Measurements from ENCODE around the gene BACH2.

BACH2 gene

GRCh38 chr6:90103056-90103800, 193.4 kb downstream of the BACH2 start:
- Histone ChIP-seq H3K27ac (ENCODE audit: low read depth, low read length) (no peak overlapping the region), H3F3A (ENCODE audit: insufficient read depth) (no peaks in the 10 kb centered on the region)

GRCh38 chr6:90101403-90101802, 195.2 kb downstream of the BACH2 start:
- H3K9me3 ChIP-seq (ENCODE audit: insufficient read depth, low read length): no peaks in the 10 kb centered on the region
- no peak overlapping the region for H3K9ac ChIP-seq (ENCODE audit: low read length)
- no peaks in the 10 kb centered on the region for H3K9me2 ChIP-seq (replicated peaks; ENCODE audit: insufficient read depth, low read length)
- H3K36me3 ChIP-seq (ENCODE audit: low read length): 0 out of 2 replicates have a peak, but pooled peaks cover 4% of the 10 kb centered on the region
- no peak overlapping the region for H3K4me3 ChIP-seq (ENCODE audit: insufficient read depth, low read length, poor library complexity, severe bottlenecking)
- no peaks in the 10 kb centered on the region for H3F3A ChIP-seq (ENCODE audit: insufficient read depth)
- TF ChIP-seq CTCF (IDR thresholded peaks at IDR 0.05; ENCODE audit: insufficient read depth, low read length, poor library complexity, severe bottlenecking): no peak
- no peak for TF ChIP-seq EZH2phosphoT487 (conservative IDR thresholded peaks at IDR 0.05; ENCODE audit: low read length)
- no peaks in the 10 kb centered on the region for H4K20me1 ChIP-seq (ENCODE audit: low read depth, low read length)
- no peak overlapping the region for H3K4me2 ChIP-seq (ENCODE audit: low read depth, low read length, poor library complexity, severe bottlenecking)
- no peaks in the 10 kb centered on the region for H3K27me3 ChIP-seq (ENCODE audit: low read length)
- H3K79me2 ChIP-seq (ENCODE audit: insufficient read depth, low read length): no peaks in the 10 kb centered on the region
- H2AFZ ChIP-seq (ENCODE audit: low read depth, low read length, severe bottlenecking): no peak overlapping the region
- H3K27ac ChIP-seq (ENCODE audit: low read depth, low read length): no peak overlapping the region

More at GRCh38 chr6:90103056-90103800, 193.4 kb downstream of the BACH2 start:
- Histone ChIP-seq H2AFZ (ENCODE audit: low read depth, low read length, severe bottlenecking) (no peak overlapping the region), H3K9ac (ENCODE audit: low read length) (no peak overlapping the region), H3K4me3 (ENCODE audit: insufficient read depth, low read length, poor library complexity, severe bottlenecking) (no peak overlapping the region), H3K9me3 (ENCODE audit: insufficient read depth, low read length) (no peaks in the 10 kb centered on the region), H3K27me3 (ENCODE audit: low read length) (no peaks in the 10 kb centered on the region), H3K36me3 (ENCODE audit: low read length) (0 out of 2 replicates have a peak, but pooled peaks cover 4% of the 10 kb centered on the region), H3K79me2 (ENCODE audit: insufficient read depth, low read length) (no peaks in the 10 kb centered on the region), H3K9me2 (replicated peaks; ENCODE audit: insufficient read depth, low read length) (no peaks in the 10 kb centered on the region), H3K4me2 (ENCODE audit: low read depth, low read length, poor library complexity, severe bottlenecking) (no peak overlapping the region), H4K20me1 (ENCODE audit: low read depth, low read length) (no peaks in the 10 kb centered on the region)
- TF ChIP-seq CTCF (IDR thresholded peaks at IDR 0.05; ENCODE audit: insufficient read depth, low read length, poor library complexity, severe bottlenecking) (no peak), EZH2phosphoT487 (conservative IDR thresholded peaks at IDR 0.05; ENCODE audit: low read length) (no peak)

GRCh38 chr6:90100059-90100665, 196.5 kb downstream of the BACH2 start:
- Histone ChIP-seq H3K36me3 (ENCODE audit: low read length) (0 out of 2 replicates have a peak, but pooled peaks cover 4% of the 10 kb centered on the region), H3K9ac (ENCODE audit: low read length) (no peak overlapping the region), H3K4me3 (ENCODE audit: insufficient read depth, low read length, poor library complexity, severe bottlenecking) (no peak overlapping the region), H3K4me2 (ENCODE audit: low read depth, low read length, poor library complexity, severe bottlenecking) (no peak overlapping the region), H2AFZ (ENCODE audit: low read depth, low read length, severe bottlenecking) (no peak overlapping the region), H3K27me3 (ENCODE audit: low read length) (no peaks in the 10 kb centered on the region), H3K79me2 (ENCODE audit: insufficient read depth, low read length) (no peaks in the 10 kb centered on the region), H3K9me3 (ENCODE audit: insufficient read depth, low read length) (no peaks in the 10 kb centered on the region), H3F3A (ENCODE audit: insufficient read depth) (no peaks in the 10 kb centered on the region), H3K27ac (ENCODE audit: low read depth, low read length) (no peak overlapping the region), H4K20me1 (ENCODE audit: low read depth, low read length) (no peaks in the 10 kb centered on the region), H3K9me2 (replicated peaks; ENCODE audit: insufficient read depth, low read length) (no peaks in the 10 kb centered on the region)
- TF ChIP-seq EZH2phosphoT487 (conservative IDR thresholded peaks at IDR 0.05; ENCODE audit: low read length) (no peak), CTCF (IDR thresholded peaks at IDR 0.05; ENCODE audit: insufficient read depth, low read length, poor library complexity, severe bottlenecking) (no peak)
